Colonic mucosa (tissue), 4 donors: ENCODE measurements around the gene SLC38A8. TPM values are rescaled to one million over a fixed set of nuclear protein-coding genes. Genes with fewer than 3 reads are reported as not detected.

Experiments
- DNase-seq: peaks from one replicate; pipeline ENCODE4 v3.0.0-alpha.2; 2020
- H3K27ac ChIP-seq: fragments of 200-600 bp; one replicate; pipeline ENCODE4 v1.8.0; 2021
- H3K27me3 ChIP-seq: fragments of 200-600 bp; one replicate; pipeline ENCODE4 v1.8.0; 2021
- H3K36me3 ChIP-seq: fragments of 200-600 bp; one replicate; pipeline ENCODE4 v1.8.0; 2021
- H3K4me1 ChIP-seq: fragments of 200-600 bp; one replicate; pipeline ENCODE4 v1.8.0; 2021; ENCODE audit warnings: mild to moderate bottlenecking
- H3K4me3 ChIP-seq: fragments of 200-600 bp; one replicate; pipeline ENCODE4 v1.8.0; 2021
- H3K9ac ChIP-seq, 2 donors: one replicate each; pipeline ENCODE4 v1.7.0; 2013; ENCODE audit warnings: control low read depth in 2 of 2, low read depth in 2 of 2, low read length in 2 of 2
- H3K9me3 ChIP-seq: fragments of 200-600 bp; one replicate; pipeline ENCODE4 v1.8.0; 2021
- CTCF ChIP-seq: fragments of 200-600 bp; IDR thresholded peaks from one replicate; pipeline ENCODE4 v1.8.0; 2022; ENCODE audit warnings: antibody characterized with exemption, mild to moderate bottlenecking
- intact Hi-C: fragments of 100-400 bp; cut with DNase I; formaldehyde crosslinking; loops from one replicate; pipeline ENCODE4 v1.14.1; 2022
- total RNA-seq, 2 donors: library from RNA; stranded (reverse); fragmentation: NEBNext Ultra II Directional in 1 of 2; extraction: Animal tissue kit (Norgen Biotek cat#: 25700) in 1 of 2; gene quantifications; one replicate each; pipeline ENCODE4 v1.2.1, GENCODE V29; 2021
- donor health status: healthy.
- donor health status: DM: no; HTN: no; CAD: no.
- donor health status: DM: no; HTN: no; CAD: no.

The SLC38A8 gene
- total RNA-seq, 2 donors from 2014 or later = not detected

- no peak for TF ChIP-seq CTCF
- no peak overlapping the region for H3K27ac ChIP-seq
- intact Hi-C loops = no loop called here
- peaks cover 6% of the 10 kb centered on the region for H3K27me3 ChIP-seq
- no peaks in the 10 kb centered on the region for H3K9me3 ChIP-seq
- DNase-seq = no peak
- no peaks in the 10 kb centered on the region for H3K4me1 ChIP-seq
- H3K36me3 ChIP-seq = no peaks in the 10 kb centered on the region
- H3K9ac ChIP-seq = no peak overlapping the region
- H3K4me3 ChIP-seq = no peak overlapping the region
These were observed 68.1 kb downstream of the SLC38A8 start for GRCh38 chr16:83974475-83974874.

DNA sequence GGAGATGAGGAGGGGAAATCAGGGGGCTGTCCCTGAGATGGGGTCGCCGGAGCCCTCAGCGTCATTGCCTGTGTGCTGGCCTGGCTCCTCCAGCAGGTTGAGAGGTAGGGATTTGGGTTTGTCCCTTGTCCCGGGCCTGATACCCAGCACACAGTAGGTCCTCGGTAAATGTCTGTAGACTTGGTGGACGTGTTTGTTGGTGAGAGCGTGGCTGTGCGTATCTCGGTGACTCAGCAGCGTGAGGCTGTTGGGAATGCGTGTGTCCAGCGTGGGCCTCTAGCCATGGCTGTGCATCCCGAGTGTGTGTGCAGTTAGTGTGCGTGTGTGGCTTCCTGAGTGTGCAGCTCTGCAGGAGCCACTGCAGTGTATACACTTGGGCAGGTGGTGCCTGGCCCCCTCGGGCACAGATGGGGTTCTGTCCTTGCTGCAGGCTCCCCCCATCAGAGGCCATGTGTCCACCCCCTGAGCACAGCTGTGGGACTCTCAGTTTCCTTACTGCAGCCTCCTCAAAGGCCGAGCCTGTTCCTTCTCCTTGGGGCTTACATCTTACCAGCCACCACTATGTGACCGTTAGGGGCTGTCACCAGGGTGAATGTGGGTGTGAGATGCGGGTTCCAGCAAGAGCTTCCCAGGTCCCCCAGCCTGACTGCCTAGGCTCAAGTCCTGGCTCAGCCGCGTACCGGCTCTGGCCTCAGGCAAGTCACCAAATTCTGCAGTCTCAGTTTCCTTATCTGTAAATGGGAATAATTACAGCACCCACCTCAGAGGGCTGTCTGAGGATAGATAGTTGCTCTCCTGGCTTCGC is 68.8 kb downstream of the SLC38A8 start:
- H3K9me3 ChIP-seq = no peaks in the 10 kb centered on the region
- intact Hi-C loops = no loop called here
- no peak overlapping the region for H3K9ac ChIP-seq
- H3K27me3 ChIP-seq = peaks cover 13% of the 10 kb centered on the region
- no peak overlapping the region for H3K27ac ChIP-seq
- no peaks in the 10 kb centered on the region for H3K36me3 ChIP-seq
- H3K4me3 ChIP-seq = no peak overlapping the region
- no peak for TF ChIP-seq CTCF
- H3K4me1 ChIP-seq = no peaks in the 10 kb centered on the region
- DNase-seq = no peak

GRCh38 chr16:83973077-83973476 is 69.5 kb downstream of the SLC38A8 start:
- TF ChIP-seq CTCF = no peak
- Histone ChIP-seq H3K27me3 (peaks cover 13% of the 10 kb centered on the region), H3K4me1 (no peaks in the 10 kb centered on the region), H3K9me3 (no peaks in the 10 kb centered on the region), H3K27ac (no peak overlapping the region), H3K4me3 (no peak overlapping the region), H3K9ac (no peak overlapping the region), H3K36me3 (no peaks in the 10 kb centered on the region)
- no peak for DNase-seq
- intact Hi-C loops = no loop called here

DNA sequence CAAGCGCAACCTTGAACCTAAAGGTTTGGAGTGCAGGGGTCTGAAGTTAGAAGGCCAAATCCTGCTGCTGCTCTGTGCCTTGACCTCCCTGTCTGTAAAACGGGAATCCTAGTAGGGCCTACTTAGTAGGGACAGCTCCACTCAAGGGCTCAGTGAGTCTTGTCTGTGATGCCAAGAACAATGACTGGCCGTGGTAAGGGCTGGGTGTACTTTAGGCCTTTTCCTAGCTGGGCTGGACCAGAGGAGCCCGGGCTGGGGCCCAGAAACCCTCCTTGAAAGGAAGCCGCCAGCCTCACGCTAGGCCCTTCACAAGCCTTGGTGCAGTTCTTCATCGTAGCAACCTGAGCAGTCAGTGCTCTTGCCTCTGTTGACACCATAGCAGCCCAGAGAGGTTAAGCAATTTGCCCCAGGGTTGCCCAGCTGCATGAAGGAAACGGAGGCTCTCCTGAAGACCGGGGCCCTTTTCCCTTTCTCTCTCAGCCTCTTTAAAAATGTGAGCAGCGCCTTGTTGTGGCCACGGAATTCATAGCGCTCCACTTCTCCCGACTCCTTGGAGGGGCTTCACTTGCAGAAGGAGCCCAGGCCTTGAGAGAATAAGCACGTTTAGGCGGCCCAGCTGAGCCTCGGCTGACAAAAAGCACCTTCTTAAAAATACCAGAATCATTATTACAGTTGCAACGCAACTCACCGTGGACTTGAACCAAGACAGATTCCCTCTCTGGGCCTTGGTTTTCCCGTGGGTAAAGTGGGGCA is 70.2 kb downstream of the SLC38A8 start:
- no peak for DNase-seq
- H3K27ac ChIP-seq = no peak overlapping the region
- no peaks in the 10 kb centered on the region for H3K36me3 ChIP-seq
- H3K4me1 ChIP-seq = no peaks in the 10 kb centered on the region
- TF ChIP-seq CTCF = no peak
- intact Hi-C loops = no loop called here
- no peaks in the 10 kb centered on the region for H3K9me3 ChIP-seq
- H3K9ac ChIP-seq = no peak overlapping the region
- peaks cover 13% of the 10 kb centered on the region for H3K27me3 ChIP-seq
- no peak overlapping the region for H3K4me3 ChIP-seq

DNA sequence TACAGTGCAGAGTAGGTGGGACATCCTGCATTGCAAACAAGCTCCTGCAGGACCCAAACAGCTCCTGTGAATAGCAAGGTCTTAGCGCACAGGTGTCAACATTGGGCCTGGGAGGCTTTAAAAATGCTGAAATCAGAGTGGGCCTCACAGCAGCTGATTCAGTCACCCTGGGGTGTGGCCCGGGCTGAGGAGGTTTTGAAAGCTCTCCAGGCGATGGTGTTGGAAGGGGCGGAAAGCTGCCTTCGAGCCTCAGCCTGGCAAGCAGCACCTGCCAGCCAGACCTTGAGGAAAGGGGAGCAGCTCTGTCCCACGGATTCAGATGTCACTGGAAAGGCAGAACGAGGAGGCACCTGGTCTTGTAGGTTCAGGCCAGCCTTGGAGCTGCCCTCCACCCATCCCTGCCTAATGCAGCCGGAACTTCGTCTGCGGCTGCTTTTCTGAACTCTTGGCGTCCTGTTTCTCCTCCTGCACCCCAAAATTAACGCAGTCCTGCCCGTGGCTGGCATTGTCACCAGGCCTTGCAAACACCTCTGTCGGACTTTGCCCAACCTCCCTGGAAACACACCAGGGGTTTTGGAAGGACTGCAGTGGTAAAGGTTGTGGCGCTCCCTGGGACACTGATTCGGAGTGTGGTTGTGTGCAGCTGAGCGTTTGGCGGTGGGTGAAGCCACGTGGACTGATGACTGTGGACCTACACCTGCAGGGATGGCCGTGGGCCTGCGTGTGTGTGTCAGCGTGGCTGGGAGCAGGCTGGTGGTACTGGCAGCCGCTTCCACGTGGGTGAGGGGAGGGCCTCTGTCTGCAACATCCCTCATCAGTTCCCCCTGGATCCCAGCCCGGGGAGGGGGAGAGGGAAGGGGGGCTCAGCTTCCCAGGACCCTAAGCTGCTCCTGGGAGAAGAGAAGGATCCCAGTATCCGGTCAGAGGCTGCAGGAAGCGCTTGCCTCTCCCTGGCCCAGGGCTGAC is 71.1 kb downstream of the SLC38A8 start:
- Histone ChIP-seq H3K27me3 (peaks cover 13% of the 10 kb centered on the region), H3K9ac (no peak overlapping the region), H3K27ac (no peak overlapping the region), H3K36me3 (no peaks in the 10 kb centered on the region), H3K4me1 (no peaks in the 10 kb centered on the region), H3K9me3 (no peaks in the 10 kb centered on the region), H3K4me3 (no peak overlapping the region)
- intact Hi-C loops = no loop called here
- TF ChIP-seq CTCF = no peak
- DNase-seq = no peak
